Spinal cord (tissue), 10 donors: ENCODE results near the gene NUDCD3. TPM values are rescaled to one million over a fixed set of nuclear protein-coding genes. Genes with fewer than 3 reads are reported as not detected.

Experiments
- DNase-seq, 6 donors: peaks; one replicate each; pipeline versions ENCODE4 v3.0.0 to v3.0.0-alpha.2; 2013 to 2015; ENCODE audit warnings: low spot score in 6 of 6, low read depth in 4 of 6
- H3K27ac ChIP-seq: one replicate; pipeline ENCODE4 v1.5.1; 2013; ENCODE audit warnings: low read depth, low read length, control low read depth
- H3K27me3 ChIP-seq: one replicate; pipeline ENCODE4 v1.6.1; 2013; ENCODE audit warnings: low read length; ENCODE audit not compliant: control insufficient read depth, insufficient read depth
- H3K36me3 ChIP-seq: one replicate; pipeline ENCODE4 v1.6.1; 2013; ENCODE audit warnings: low read length; ENCODE audit not compliant: control insufficient read depth, insufficient read depth
- H3K4me1 ChIP-seq: one replicate; pipeline ENCODE4 v1.6.1; 2013; ENCODE audit warnings: low read length; ENCODE audit not compliant: control insufficient read depth, insufficient read depth
- H3K4me3 ChIP-seq: one replicate; pipeline ENCODE4 v1.5.1; 2013; ENCODE audit warnings: low read depth, low read length, control low read depth
- H3K9me3 ChIP-seq: one replicate; pipeline ENCODE4 v1.6.1; 2013; ENCODE audit warnings: low read length; ENCODE audit not compliant: control insufficient read depth, insufficient read depth
- WGBS: methylation state at CpG from one replicate; pipeline ENCODE4 v1.1.5; 2013; ENCODE audit warnings: missing lambda C conversion rate; ENCODE audit not compliant: insufficient coverage; 5-methylcytosine and 5-hydroxymethylcytosine counted together
- polyA plus RNA-seq, 2 donors: library from polyadenylated mRNA; unstranded; fragments of 120-200 nt; gene quantifications; one replicate each; pipeline ENCODE4 v1.2.1, GENCODE V29; 2013; ENCODE audit not compliant: insufficient read length in 2 of 2
- total RNA-seq, 2 donors: library from RNA; depleted of rRNA in 1 of 2; stranded (reverse); fragments of 120-200 nt in 1 of 2; fragments of >200 nt in 1 of 2; gene quantifications; one replicate each; pipeline versions ENCODE4 v1.2.3 to v1.2.4, GENCODE V29; 2013 to 2014
- donor health status: healthy.

NUDCD3 gene
- total and polyA plus RNA-seq, 4 donors, result 82.6 to 153 (median 124) TPM

DNA sequence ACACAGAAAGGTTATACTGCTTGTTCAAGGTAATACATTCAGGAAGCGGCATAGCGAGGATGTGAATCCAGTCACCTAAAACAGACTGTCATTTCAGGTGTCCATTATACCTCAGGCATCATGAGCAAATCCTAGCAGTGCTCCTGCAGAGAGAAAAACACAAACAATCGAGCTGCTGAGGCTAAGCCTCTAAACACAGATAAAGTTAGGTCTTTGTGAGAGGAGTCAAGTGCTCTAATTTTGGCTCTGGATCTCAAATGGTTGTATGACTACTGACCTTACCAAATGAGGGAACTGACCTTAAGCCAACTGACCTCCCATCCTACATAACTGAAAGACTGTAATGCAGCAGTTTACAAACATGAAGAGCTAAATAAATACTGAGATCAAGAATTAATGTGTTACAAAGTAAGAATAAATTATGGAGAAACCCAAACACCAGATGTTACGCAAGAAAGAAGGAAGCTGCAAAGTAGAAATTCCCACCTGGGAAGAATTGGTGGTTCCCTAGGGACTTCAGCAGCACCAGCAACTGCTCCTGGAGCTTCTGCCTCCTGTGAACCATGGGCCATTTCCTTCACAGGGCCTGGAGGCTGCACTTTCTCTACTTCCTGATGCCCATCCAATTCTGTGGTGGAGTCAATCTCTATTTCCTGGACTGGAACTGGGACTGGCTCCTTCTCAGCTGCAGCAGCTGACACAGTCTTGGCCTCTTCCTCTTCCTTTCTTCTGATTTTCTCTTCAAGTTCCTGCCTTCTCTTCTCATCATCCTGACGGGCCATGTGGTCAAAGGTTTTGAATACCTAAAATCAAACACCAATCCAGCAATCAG is 5.8 kb downstream of the NUDCD3 start:
- 100% methylated on average over 1 of the region's 5 CpGs for WGBS
- peaks cover 19% of the 10 kb centered on the region for H3K36me3 ChIP-seq
- no peak for DNase-seq
- H3K27ac ChIP-seq, result no peak overlapping the region
- peaks cover 2% of the 10 kb centered on the region for H3K9me3 ChIP-seq
- no peak overlapping the region for H3K4me3 ChIP-seq
- H3K4me1 ChIP-seq, result peaks cover under 1% of the 10 kb centered on the region
- no peaks in the 10 kb centered on the region for H3K27me3 ChIP-seq

DNA sequence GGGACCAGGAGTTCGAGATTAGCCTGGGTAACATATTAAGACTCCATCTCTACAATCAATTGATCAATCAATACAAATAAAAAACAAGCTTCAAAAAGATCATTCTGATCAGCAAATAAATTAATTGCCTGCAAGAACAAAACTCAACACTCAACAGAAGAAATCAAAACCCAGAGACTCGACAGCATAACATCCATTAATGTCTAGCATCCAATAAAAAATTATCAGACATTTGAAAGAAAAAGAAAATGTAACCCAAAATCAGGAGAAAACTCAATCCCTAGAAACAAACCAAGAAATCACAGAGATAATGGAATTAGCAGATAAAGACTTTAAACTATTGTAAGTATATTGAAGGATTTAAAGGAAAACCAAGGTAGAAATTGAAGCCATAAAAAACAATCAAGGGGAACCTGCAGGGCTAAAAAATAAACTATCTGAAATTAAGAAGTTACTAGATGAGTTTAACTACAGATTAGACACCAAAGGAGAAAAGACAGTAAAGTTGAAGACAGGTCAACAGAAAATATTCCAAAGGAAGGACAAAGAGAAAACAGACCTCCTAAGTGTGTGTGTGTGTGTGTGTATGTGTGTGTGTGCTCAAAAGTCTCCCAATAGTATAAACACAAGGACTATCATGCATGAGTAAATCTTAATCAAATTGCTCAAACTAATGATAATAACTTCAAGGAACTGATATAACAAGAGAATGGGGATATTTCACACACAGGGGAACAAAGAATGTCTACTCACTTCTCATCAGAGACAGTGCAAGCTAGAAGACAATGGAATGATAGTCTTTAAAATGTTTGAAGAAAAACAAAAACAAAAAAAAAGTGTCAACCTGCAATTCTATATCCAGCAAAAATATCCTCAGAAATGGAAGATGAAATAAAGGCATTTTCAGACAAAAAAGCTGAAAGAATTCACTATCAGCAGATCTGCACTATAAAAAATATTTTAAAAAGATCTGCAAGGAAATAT is 7.7 kb downstream of the NUDCD3 start:
- no peak overlapping the region for H3K4me3 ChIP-seq
- no peak for DNase-seq
- H3K27ac ChIP-seq, result no peak overlapping the region
- H3K27me3 ChIP-seq, result no peaks in the 10 kb centered on the region
- WGBS, result no CpG with 5 or more reads among the region's 2 CpGs
- no peaks in the 10 kb centered on the region for H3K4me1 ChIP-seq
- H3K36me3 ChIP-seq, result peaks cover 24% of the 10 kb centered on the region
- peaks cover 2% of the 10 kb centered on the region for H3K9me3 ChIP-seq

DNA sequence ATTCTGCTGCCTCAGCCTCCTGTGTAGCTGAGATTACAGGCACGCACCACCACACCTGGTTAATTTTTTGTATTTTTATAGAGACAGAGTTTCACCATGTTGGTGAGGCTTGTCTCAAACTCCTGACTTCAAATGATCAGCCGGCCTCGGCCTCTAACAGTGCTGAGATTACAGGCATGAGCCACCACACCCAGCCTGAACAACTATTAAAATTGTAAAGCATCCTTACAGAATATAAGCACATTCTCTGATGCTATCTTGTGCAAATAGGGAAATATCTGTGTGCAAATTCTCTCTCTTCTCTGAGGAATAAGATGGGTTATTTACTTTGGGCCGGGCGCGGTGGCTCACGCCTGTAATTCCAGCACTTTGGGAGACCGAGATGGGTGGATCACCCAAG is 12.5 kb downstream of the NUDCD3 start:
- peaks cover 3% of the 10 kb centered on the region for H3K4me1 ChIP-seq

DNA sequence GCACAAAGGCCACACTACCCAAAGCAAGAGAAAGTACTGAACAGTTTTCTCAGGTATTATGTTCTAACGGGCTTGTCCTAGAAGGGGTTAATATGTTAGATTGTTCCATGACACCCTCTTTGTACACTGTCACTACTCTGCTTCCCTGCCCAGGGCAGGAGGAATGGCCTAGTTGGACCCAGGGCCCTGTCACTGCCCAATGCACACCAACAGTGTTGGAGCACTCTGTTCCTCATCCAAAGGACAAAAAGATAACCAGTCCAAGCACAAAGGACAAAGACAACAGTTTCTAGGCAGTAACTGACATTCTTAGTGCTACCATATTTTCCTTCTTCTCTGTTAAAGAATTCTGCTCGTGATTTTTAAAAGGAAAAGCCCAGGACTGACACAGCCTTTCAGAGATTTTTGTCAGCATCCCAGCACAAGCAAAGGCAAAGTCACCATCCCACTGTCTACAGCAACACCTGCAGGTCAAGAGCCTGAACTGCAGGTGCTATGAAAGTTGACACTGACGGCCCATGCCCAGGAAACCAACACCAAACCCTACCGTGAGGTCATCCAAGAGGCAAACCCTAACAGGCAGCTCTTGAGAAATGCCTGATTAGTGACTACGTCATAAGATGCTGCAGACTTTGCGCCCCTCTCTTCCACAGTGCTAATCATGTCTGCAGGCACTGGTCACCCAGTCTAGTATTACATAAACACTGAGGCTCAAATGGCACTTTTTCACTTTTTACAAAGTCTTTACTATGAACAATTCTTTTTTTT is 13.2 kb downstream of the NUDCD3 start:
- H3K27ac ChIP-seq, result no peak overlapping the region
- H3K4me1 ChIP-seq, result peaks cover 3% of the 10 kb centered on the region
- H3K27me3 ChIP-seq, result no peaks in the 10 kb centered on the region
- no peaks in the 10 kb centered on the region for H3K9me3 ChIP-seq
- 28% methylated on average over 6 of the region's 6 CpGs for WGBS
- peaks cover 26% of the 10 kb centered on the region for H3K36me3 ChIP-seq
- H3K4me3 ChIP-seq, result no peak overlapping the region
- peak in 5 of 6 donors; percentile 44 to 86 (median 58) for DNase-seq

More for the DNA sequence above, 12.5 kb downstream of the NUDCD3 start:
- no peak for DNase-seq
- Histone ChIP-seq H3K36me3 (peaks cover 30% of the 10 kb centered on the region), H3K27me3 (no peaks in the 10 kb centered on the region), H3K9me3 (peaks cover 2% of the 10 kb centered on the region), H3K27ac (no peak overlapping the region), H3K4me3 (no peak overlapping the region)
- no CpG with 5 or more reads among the region's 8 CpGs for WGBS

DNA sequence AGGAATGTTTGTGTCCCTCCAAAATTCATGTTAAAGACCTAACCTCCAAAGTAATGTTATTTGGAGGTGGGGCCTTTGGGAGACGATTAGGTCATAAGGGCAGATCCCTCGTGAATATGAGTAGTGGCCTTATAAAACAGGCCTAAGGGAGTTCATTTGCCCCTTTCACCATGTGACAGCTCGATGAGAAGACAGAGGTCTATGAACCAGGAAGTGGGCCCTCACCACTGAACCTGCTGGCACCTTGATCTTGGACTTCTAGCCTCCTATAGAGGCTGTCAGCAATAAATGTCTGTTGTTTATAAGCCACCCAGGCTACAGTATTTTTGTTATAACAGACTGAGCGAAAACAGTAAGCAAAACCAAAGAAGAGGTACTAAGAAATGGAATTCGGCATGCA is 14.1 kb downstream of the NUDCD3 start:
- H3K4me3 ChIP-seq, result no peak overlapping the region
- no peaks in the 10 kb centered on the region for H3K27me3 ChIP-seq
- H3K9me3 ChIP-seq, result no peaks in the 10 kb centered on the region
- H3K4me1 ChIP-seq, result peaks cover 3% of the 10 kb centered on the region
- H3K27ac ChIP-seq, result no peak overlapping the region
- 100% methylated on average over 3 of the region's 5 CpGs for WGBS
- DNase-seq, result no peak
- H3K36me3 ChIP-seq, result peaks cover 25% of the 10 kb centered on the region

DNA sequence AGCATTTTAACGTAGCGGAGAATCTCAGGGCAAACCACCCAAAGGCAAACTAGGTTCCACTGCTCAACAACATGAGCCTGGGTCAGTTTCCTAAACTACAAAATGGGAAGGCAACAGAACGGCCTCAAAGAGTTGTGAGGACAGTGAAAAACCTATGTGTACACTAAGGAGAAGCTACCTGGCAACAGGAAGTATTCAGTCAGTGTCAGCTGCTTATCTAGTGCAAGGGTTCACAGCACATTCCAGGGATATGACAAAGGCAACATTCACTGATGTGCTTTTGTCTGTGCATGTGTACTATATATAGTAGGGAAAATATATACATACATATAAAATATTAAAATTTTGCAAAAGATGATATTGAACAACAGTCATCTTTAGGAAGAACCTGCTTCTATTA is 17.2 kb downstream of the NUDCD3 start:
- WGBS, result 100% methylated on average over 1 of the region's 3 CpGs
- Histone ChIP-seq H3K4me1 (peaks cover 3% of the 10 kb centered on the region), H3K9me3 (no peaks in the 10 kb centered on the region)

DNA sequence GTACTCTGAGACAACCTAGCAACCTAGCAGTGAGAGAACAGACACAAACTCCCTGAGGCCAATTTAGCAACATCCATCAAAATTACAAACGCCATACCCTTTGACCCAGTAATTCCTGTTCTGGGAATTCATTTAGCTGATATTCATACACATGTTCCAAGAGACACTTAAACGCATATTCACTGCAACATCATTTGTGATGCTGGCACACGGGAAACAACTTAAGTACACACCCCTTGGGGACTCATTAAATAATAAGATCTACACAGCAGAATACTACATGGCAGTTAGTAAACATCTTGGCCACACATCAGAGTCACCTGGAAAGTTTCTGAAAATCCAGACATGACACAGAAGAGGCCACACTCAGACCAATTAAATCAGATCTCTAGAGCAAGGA is 17.6 kb downstream of the NUDCD3 start:
- Histone ChIP-seq H3K27me3 (no peaks in the 10 kb centered on the region), H3K9me3 (no peaks in the 10 kb centered on the region), H3K4me3 (no peak overlapping the region), H3K36me3 (peaks cover 19% of the 10 kb centered on the region), H3K4me1 (peaks cover 3% of the 10 kb centered on the region), H3K27ac (no peak overlapping the region)
- no peak for DNase-seq
- 65% methylated on average over 3 of the region's 3 CpGs for WGBS

More for the DNA sequence above, 17.2 kb downstream of the NUDCD3 start:
- Histone ChIP-seq H3K4me3 (no peak overlapping the region), H3K27me3 (no peaks in the 10 kb centered on the region), H3K36me3 (peaks cover 23% of the 10 kb centered on the region), H3K27ac (no peak overlapping the region)
- DNase-seq, result no peak

DNA sequence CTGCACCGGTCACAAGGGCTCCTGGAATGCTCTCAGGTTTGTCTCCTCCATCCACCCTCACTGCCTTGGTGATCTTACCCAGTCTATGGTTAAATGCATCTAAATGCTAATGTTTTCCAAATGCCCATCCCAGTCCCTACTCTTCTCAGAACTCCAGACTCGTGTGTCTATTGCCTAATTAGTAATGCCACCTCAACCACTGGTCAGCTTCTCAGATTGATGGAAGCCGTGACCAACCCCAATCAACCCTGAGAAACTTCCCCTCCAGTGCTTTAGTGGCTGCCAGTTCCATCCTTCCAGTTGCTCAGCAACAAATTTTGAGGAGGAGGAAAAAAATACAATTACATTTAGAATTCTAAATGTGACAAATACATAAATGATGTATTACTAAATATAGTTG is 18.6 kb downstream of the NUDCD3 start:
- WGBS, result 68% methylated on average over 2 of the region's 3 CpGs
- no peak overlapping the region for H3K27ac ChIP-seq
- no peaks in the 10 kb centered on the region for H3K27me3 ChIP-seq
- peaks cover 3% of the 10 kb centered on the region for H3K4me1 ChIP-seq
- no peak for DNase-seq
- H3K36me3 ChIP-seq, result peaks cover 23% of the 10 kb centered on the region
- H3K9me3 ChIP-seq, result no peaks in the 10 kb centered on the region
- no peak overlapping the region for H3K4me3 ChIP-seq

DNA sequence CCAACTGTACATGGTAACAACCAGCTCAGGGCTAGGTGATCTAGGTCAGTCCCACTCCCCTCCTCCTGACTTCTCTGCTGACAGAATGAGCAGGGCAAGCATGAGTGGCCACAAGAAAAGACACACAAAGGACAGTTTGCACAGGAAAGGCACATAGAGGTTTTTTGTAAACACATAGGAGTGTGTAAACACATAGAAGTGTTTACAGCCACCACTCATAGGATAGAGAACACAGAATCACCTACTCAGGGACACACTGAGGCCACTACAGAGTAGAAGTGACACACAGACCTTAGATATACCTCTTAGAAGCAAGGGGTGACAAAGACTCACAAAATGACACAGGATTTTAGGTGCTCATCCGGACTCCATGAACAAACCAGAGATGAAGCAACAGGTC is 19.0 kb downstream of the NUDCD3 start:
- H3K27ac ChIP-seq, result no peak overlapping the region
- no peaks in the 10 kb centered on the region for H3K27me3 ChIP-seq
- no peak for DNase-seq
- H3K4me3 ChIP-seq, result no peak overlapping the region
- H3K9me3 ChIP-seq, result no peaks in the 10 kb centered on the region
- H3K36me3 ChIP-seq, result peaks cover 21% of the 10 kb centered on the region
- 93% methylated on average over 1 of the region's 1 CpG for WGBS
- H3K4me1 ChIP-seq, result peaks cover 5% of the 10 kb centered on the region
